HUDEP-2 (cell line): ENCODE measurements around the gene DEFB131B.
A peak's percentile ranks its signal among the peaks of the same experiment; 100 is the strongest.
"Not testable (repeated sequence)": the region's sequence is repeated elsewhere in the genome, so short reads cannot be mapped to it uniquely, and the experiment has no call there.

Experiments
- DNase-seq, 76 experiments: peaks; one replicate each; lab custom pipeline; 2025; ENCODE audit not compliant: unreplicated experiment in 76 of 76; lab: John Stamatoyannopoulos, UW

DEFB131B gene

GRCh38 chr11:71878059-71878458 is at the start of gene DEFB131B:
TSS of gene DEFB131B (plus strand) at chr11:71878453. CDS start at chr11:71878453, 0 bp downstream.
- not testable (repeated sequence) for DNase-seq

- not testable (repeated sequence) for DNase-seq
Measured at GRCh38 chr11:71829247-71829646, 49.0 kb upstream of the DEFB131B start.

GRCh38 chr11:71829686-71830085 is 48.6 kb upstream of the DEFB131B start:
- DNase-seq = not testable (repeated sequence)

GRCh38 chr11:71832811-71833210 is 45.4 kb upstream of the DEFB131B start, which contains the start of gene DEFB108B:
TSS of gene DEFB108B (plus strand) at chr11:71833200. CDS start at chr11:71833200, 0 bp downstream.
- DNase-seq = not testable (repeated sequence)

- not testable (repeated sequence) for DNase-seq
Measured at GRCh38 chr11:71842720-71843119, 35.5 kb upstream of the DEFB131B start.

GRCh38 chr11:71843355-71843754 is 34.9 kb upstream of the DEFB131B start:
- DNase-seq = not testable (repeated sequence)

- no peak for DNase-seq
Measured at GRCh38 chr11:71843858-71844257, 34.4 kb upstream of the DEFB131B start.

- DNase-seq = not testable (repeated sequence)
Measured at GRCh38 chr11:71853895-71854294, 24.4 kb upstream of the DEFB131B start.

- DNase-seq = not testable (repeated sequence)
Measured at GRCh38 chr11:71855880-71856279, 22.4 kb upstream of the DEFB131B start.

- not testable (repeated sequence) for DNase-seq
Measured at GRCh38 chr11:71860835-71861234, 17.4 kb upstream of the DEFB131B start.

- peak in 43 of 76 experiments; percentile 2 to 66 (median 27) for DNase-seq
Measured at GRCh38 chr11:71863978-71864627, 14.2 kb upstream of the DEFB131B start.

GRCh38 chr11:71867209-71867608 is 11.0 kb upstream of the DEFB131B start:
- not testable (repeated sequence) for DNase-seq

GRCh38 chr11:71869931-71870330 is 8.3 kb upstream of the DEFB131B start:
- not testable (repeated sequence) for DNase-seq

GRCh38 chr11:71870661-71871060 is 7.6 kb upstream of the DEFB131B start:
- DNase-seq = not testable (repeated sequence)

- DNase-seq = not testable (repeated sequence)
Measured at GRCh38 chr11:71876262-71876661, 2.0 kb upstream of the DEFB131B start.

- not testable (repeated sequence) for DNase-seq
Measured at GRCh38 chr11:71885806-71886205, 7.6 kb downstream of the DEFB131B start.

- DNase-seq = not testable (repeated sequence)
Measured at GRCh38 chr11:71888335-71889010, 10.2 kb downstream of the DEFB131B start.

GRCh38 chr11:71889181-71889872 is 11.1 kb downstream of the DEFB131B start:
- DNase-seq = not testable (repeated sequence)

GRCh38 chr11:71895961-71896360 is 17.7 kb downstream of the DEFB131B start:
- no peak for DNase-seq

- DNase-seq = not testable (repeated sequence)
Measured at GRCh38 chr11:71901137-71901536, 22.9 kb downstream of the DEFB131B start.

- no peak for DNase-seq
Measured at GRCh38 chr11:71908218-71908617, 30.0 kb downstream of the DEFB131B start.
